GM18507 (cell line): ENCODE results near the gene DNAAF5.

Experiments
- DNase-seq: peaks from one replicate; pipeline ENCODE4 v3.0.0; 2011; ENCODE audit warnings: low read depth; ENCODE audit not compliant: insufficient read length; ENCODE audit errors: extremely low spot score
- FAIRE-seq: peaks from 2 replicates; lab custom pipeline; 2011; peaks lifted over from hg19 to GRCh38; lab: Jason Lieb, UNC

The DNAAF5 gene

GRCh38 chr7:726084-726853 lies at the start of gene DNAAF5:
Gene DNAAF5, plus strand, starts transcription at chr7:726699. Its CDS starts 22 bp downstream, at chr7:726721.
- FAIRE-seq (peak; percentile 84), DNase-seq (peak; percentile 91)

DNA sequence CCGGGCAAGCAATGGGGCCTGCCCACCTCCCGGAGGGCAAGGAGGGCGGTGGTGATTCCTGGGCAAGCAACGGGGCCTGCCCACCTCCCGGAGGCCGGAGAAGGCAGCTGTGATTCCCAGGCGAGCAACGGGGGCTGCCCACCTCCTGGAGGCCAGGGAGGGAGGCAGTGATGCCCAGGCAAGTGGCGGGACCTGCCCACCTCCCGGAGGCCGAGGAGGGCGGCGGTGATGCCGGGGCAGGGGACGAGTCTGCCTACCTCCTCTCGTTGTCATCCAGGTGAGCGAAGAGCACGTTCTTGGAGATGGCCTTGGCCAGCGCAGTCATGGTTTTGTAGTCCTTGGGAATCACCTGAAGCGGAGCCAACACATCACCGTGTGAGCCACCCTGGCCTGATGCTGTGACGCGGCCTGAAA lies 49.5 kb upstream of the DNAAF5 start:
- FAIRE-seq, result no peak
- no peak for DNase-seq

GRCh38 chr7:680411-681127 lies 45.9 kb upstream of the DNAAF5 start:
- FAIRE-seq (no peak), DNase-seq (no peak)

- FAIRE-seq, result no peak
- DNase-seq, result no peak
Measured at GRCh38 chr7:681551-682307, 44.8 kb upstream of the DNAAF5 start.

DNA sequence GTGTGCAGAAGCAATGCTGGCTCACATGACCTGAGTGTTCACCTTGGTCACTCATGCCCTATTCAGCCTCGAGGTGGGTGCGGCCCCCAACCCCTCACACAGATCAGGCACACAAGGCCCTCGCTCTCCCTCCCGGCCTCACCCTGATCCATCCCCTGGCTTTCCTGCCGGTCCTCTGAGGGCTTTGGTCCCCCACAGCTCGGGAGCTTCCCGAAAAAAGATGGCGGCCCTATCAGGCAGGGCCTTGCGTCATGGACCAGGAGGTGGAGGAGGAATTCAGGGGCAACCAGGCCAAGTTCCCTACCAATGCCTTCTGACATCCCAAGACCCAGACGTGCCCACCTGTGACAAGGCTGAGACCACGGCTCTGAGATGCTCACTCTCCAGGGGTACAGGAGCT lies 43.7 kb upstream of the DNAAF5 start:
- DNase-seq (no peak), FAIRE-seq (no peak)

DNA sequence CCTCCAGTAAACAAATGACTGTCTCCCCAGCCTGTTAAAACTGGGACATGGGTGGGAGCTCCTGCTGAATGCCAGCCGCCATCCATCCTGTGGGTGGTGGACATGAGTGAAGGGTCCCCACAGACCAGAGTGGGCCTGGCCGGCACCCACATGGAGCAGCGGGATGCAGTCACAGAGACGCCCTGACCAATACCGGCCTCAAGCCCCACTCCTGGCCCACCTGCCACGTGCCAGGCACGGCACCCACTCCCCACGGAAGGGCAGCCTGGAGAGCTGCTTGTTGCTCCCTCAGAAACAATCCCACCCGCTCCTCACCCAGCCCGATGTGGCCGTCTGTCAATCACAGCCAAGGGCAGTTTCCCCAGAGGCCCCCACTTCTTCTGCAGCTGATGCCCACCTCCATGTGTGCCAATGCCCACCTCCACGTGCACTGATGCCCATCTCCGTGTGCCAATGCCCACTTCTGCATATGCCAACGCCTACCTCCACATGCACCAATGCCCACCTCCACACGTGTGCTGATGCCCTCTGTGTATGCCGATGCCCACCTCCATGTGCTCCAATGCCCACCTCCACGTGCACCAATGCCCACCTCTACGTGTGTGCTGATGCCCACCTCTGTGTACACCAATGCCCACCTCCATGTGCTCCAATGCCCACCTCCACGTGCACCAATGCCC lies 42.8 kb upstream of the DNAAF5 start:
- DNase-seq (no peak), FAIRE-seq (no peak)

DNA sequence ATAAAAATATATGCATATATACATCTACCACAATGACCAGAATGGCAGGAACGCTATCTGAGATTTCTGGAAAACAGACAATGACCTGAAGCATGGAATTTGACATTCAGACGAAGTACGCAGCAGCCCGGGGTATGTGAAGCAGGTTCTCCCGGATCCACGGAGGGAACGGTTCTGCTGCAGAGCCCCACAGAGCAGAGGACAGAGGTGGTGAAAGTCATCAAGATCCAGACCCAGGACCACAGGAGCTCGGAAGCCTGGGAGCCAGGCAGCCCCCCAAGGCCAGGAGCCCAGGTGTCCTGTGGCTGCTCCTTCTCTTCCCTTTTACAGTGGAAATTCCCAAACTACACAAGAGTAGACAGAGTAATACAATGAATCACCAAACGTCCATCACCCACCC lies 42.1 kb upstream of the DNAAF5 start:
- no peak for FAIRE-seq
- DNase-seq, result no peak

- DNase-seq, result no peak
- no peak for FAIRE-seq
Measured at GRCh38 chr7:685540-685939, 41.0 kb upstream of the DNAAF5 start.

DNA sequence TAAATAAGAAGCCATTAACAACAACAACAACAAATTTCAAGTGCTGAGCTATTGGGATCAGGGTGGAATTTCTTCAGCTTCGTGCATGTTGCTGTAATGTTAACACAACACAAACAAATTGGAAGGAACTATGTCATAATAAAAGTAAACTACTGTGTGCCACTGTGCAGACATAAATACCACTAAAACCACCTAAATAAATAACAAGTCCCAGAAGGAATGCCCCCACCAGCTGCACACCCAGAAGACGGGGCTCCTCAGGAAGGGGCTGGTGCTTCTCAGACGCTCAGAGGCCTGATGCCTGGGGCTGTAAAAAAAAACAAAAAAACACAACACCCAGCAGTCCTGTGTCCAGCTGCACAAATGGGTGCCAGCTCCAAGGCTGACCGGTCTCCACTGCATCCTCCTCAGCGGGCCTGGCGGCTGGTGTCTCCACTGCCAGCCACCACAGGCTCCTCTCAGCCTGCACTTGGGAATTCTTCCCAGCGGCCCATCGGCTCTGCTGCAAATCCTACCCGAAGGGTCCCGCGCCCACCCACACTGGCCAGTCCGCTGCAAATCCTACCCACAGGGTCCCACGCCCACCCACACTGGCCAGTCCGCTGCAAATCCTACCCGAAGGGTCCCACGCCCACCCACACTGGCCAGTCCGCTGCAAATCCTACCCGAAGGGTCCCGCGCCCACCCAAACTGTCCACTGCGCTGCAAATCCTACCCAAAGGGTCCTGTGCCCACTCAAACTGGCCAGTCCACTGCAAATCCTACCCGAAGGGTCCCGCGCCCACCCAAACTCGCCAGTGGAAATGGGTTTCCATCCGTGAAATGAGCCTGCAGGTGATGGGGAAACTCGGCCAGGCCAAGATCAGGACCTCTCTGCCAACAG lies 35.8 kb upstream of the DNAAF5 start:
- no peak for FAIRE-seq
- no peak for DNase-seq

DNA sequence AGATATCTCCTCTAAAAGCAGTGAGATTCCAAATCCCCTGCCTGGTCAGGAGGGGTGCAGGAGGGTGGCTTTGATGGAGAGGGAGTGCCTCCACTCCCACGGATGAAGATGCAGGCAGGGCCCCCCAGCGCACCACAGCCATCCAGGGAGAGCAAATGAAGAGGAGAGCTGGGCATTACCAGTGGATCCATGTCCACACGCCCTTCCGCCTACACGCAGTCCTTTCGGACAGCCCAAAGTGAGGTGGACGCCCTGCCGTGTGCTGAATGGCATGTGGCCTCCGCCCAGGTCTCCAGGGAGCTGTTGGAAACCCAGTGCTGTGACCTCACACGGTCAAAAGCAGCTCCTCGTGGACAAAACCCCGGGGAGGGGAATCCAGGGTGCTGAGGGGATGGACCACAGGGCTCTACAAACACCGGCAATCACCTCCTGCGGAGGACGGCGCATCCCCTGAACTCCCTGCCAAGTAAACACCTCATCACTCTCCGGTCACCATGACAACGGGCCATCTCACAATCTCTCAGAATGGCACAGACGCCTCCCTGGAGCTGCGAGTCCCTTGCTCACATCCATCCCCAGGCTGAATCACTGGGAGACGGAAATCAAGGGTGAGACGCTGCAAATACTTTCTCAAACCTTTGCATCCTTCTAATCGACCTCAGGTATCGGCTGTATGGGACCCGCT lies 35.0 kb upstream of the DNAAF5 start:
- DNase-seq (no peak), FAIRE-seq (no peak)

GRCh38 chr7:693280-693679 lies 33.2 kb upstream of the DNAAF5 start:
- no peak for FAIRE-seq
- no peak for DNase-seq

GRCh38 chr7:696426-696811 lies 30.1 kb upstream of the DNAAF5 start:
- no peak for FAIRE-seq
- no peak for DNase-seq

DNA sequence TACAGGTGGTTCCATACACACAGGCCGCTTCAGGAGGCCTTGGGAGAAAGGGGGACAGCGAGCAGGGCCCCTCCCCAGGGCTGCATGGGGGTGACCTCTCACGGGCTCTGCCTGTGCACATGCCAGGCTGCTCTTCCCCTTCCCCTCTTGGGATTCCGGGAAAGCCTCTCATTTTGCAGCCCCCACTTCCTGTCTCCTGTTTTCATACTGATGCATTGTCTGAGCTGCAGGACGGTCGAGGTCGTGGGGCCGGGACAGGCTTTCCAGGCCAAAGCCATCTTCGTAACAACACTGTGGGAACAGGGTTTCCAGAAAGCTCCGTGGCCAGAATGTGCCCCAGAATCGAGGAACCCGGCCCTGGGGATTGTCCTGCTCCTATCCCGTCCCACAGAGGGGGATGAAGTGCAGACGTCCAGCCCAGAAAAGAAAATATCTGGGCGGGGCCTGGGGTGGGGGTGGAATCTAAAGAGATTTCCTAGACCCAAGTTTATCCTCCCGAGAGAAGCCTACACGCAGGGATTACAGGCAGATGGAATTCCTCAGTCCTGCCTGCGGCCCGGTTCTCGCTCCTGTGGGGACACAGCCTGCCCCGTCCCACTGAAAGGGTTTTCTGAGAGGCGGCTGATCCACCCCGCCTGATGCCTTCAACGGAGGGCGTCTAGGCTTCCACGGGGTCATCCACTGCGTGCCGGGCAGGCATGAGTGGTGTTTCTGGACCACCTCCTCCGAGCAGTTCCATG lies 29.5 kb upstream of the DNAAF5 start:
- no peak for FAIRE-seq
- no peak for DNase-seq

- DNase-seq (no peak), FAIRE-seq (no peak)
Measured at GRCh38 chr7:698515-699475, 27.7 kb upstream of the DNAAF5 start.

DNA sequence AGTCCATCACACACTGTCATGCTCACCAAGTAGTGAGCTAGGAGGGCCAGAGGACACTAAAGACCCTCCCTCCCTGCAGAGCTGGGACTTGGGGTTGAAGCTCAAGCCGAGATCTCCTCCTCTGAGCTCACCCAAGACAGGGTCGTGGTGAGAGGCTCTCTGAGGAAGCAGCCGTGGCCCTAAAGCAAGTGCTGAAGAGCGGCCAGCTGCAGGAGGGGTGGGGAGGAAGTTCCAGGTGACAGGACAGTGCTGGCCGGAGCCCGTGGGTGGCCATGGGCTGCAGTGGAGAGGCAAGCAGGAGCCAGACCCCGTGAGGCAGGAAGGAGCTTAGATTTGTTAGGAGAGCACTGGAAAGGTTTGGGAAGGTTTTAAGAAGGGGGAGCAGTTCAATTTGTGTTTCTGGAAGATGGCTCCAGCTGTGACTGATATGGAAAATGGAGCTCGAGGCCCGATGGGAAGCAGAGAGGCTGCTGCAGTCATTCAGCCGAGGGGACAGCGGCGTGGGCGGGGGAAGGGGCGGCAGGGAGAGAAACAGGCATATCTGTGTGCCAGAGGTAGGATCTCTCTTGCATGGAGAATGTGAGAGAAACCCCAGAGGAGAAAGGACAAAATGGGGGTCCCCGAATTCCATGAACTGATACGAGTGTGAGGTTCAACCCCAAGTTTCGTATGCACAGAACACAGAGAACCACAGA lies 26.9 kb upstream of the DNAAF5 start:
- FAIRE-seq, result no peak
- no peak for DNase-seq

GRCh38 chr7:701086-701671 lies 25.3 kb upstream of the DNAAF5 start:
- DNase-seq, result no peak
- FAIRE-seq, result no peak
